ENCODE data around the gene ATG13.
"Not testable (repeated sequence)": the region's sequence is repeated elsewhere in the genome, so short reads cannot be mapped to it uniquely, and the experiment has no call there.

The ATG13 gene
- 83.1 to 132 (median 95.5) reads per million in 9 experiments for total RNA-seq

GRCh38 chr11:46617134-46617971 lies at the start of gene ATG13, which contains the start of gene HARBI1:
Gene ATG13, plus strand, starts transcription at chr11:46617553. Its CDS starts 26,739 bp downstream, at chr11:46644292.
Gene HARBI1, minus strand, starts transcription at chr11:46617227. Its CDS starts 990 bp downstream, at chr11:46616237.
- Mint-ChIP-seq H3K4me3 (peak within 1 kb of the TSS; percentile 90 to 97), H3K27ac (peak within 1 kb of the TSS; percentile 99 to 100), H3K36me3 (ENCODE audit: insufficient read depth) (peaks cover 38% of the 10 kb centered on the region), H3K9me3 (no peaks in the 10 kb centered on the region), H3K4me1 (ENCODE audit: low read depth in 2 of 2) (peaks cover 28 to 31% of the 10 kb centered on the region in 2 donors), H3K27me3 (no peaks in the 10 kb centered on the region)
- DNase-seq (peak; percentile 90 to 93 (median 92)), ATAC-seq (replicated peaks) (peak; percentile 92)

DNA sequence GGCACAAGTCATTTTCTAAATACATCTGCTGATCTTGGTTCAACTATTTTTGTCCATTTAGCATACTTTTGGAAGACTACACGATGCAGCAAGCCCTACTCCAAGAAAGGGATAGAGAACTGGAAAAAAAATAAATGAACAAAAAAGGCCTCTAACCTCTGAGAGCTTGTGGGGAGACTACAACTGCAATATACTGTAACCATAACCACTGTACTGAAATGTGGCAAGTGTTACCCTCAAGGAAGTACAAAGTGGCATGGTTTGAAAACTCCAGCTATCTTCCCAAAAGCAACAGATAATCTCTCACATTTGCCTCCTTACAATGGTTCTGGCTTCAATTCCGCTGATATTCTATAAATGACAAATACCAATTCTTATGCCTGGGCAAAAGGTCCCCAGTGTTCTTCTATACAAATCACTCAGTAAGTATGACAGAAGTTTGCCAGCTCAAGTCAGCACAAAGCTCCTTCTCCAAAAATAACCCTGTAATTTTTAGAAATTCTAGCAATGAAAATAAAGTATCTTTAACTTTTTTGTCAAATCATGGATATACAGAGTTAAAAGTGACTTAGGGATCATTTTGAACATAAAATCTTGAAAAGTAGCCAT lies 46.5 kb upstream of the ATG13 start:
- H3K36me3 Mint-ChIP-seq (ENCODE audit: insufficient read depth): peaks cover 2% of the 10 kb centered on the region
- DNase-seq: no peak
- no peaks in the 10 kb centered on the region for H3K9me3 Mint-ChIP-seq
- no peaks in the 10 kb centered on the region for H3K27me3 Mint-ChIP-seq
- ATAC-seq (replicated peaks): peak; percentile 76
- H3K4me3 Mint-ChIP-seq: peak overlapping the region in 1 of 2 donors; percentile 52
- peak overlapping the region; percentile 6 to 71 for H3K27ac Mint-ChIP-seq
- peaks cover 12 to 29% of the 10 kb centered on the region in 2 donors for H3K4me1 Mint-ChIP-seq (ENCODE audit: low read depth in 2 of 2)

DNA sequence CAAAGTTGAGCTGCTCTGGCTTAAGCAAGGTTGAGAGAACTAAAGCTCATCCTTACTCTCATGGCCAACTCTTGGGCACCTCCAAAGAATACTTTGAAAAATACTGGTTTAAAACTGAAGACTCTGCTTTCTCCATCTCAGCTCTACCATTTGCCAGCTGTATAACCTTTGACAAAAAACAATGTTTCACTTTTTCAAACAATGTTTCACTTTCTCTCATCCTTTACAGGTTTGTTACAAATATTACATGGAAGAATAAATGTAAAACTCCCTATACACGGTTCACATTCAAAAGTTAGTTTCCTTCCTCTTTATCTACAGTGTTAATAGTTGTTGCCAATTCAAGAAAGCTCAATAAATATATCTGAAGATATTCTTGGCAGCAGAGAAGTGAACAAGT lies 42.7 kb upstream of the ATG13 start:
- no peak overlapping the region for H3K27ac Mint-ChIP-seq
- peaks cover 24 to 35% of the 10 kb centered on the region in 2 donors for H3K4me1 Mint-ChIP-seq (ENCODE audit: low read depth in 2 of 2)
- H3K9me3 Mint-ChIP-seq: no peaks in the 10 kb centered on the region
- H3K36me3 Mint-ChIP-seq (ENCODE audit: insufficient read depth): peaks cover 6% of the 10 kb centered on the region
- H3K4me3 Mint-ChIP-seq: no peak overlapping the region
- H3K27me3 Mint-ChIP-seq: no peaks in the 10 kb centered on the region
- DNase-seq (no peak), ATAC-seq (replicated peaks) (no peak)

DNA sequence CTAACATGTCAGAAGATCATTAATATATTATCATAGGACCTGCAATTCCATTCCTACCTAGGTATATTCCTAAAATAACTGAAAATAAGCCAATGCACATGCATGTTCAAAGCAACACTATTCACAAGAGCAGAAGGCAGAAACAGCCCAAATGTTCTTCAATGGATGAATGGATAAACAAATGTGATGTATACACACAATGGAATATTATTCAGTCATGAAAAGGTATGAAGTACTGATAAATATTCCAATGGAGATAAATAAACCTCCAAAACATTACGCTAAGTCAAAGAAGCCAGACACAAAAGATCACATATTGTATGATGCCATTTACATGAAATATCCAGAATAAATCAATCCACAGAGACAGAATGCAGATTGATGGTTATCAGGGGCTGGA lies 40.3 kb upstream of the ATG13 start:
- Mint-ChIP-seq H3K4me3 (no peak overlapping the region), H3K27me3 (no peaks in the 10 kb centered on the region), H3K27ac (no peak overlapping the region), H3K4me1 (ENCODE audit: low read depth in 2 of 2) (peaks cover 21 to 40% of the 10 kb centered on the region in 2 donors), H3K36me3 (ENCODE audit: insufficient read depth) (peaks cover 6% of the 10 kb centered on the region), H3K9me3 (no peaks in the 10 kb centered on the region)
- ATAC-seq (replicated peaks) (no peak), DNase-seq (no peak)

- no peak for DNase-seq
- H3K4me1 Mint-ChIP-seq (ENCODE audit: low read depth in 2 of 2): peaks cover 14 to 26% of the 10 kb centered on the region in 2 donors
- peak overlapping the region in 1 of 2 donors; percentile 4 for H3K27ac Mint-ChIP-seq
- H3K4me3 Mint-ChIP-seq: no peak overlapping the region
- H3K27me3 Mint-ChIP-seq: no peaks in the 10 kb centered on the region
- no peaks in the 10 kb centered on the region for H3K9me3 Mint-ChIP-seq
- no peak for ATAC-seq (replicated peaks)
- H3K36me3 Mint-ChIP-seq (ENCODE audit: insufficient read depth): peaks cover 13% of the 10 kb centered on the region
These were observed 34.8 kb upstream of the ATG13 start for GRCh38 chr11:46582588-46582987.

GRCh38 chr11:46583513-46583912 lies 33.8 kb upstream of the ATG13 start:
- not testable (repeated sequence) for DNase-seq; ATAC-seq (replicated peaks); H3K27ac Mint-ChIP-seq; H3K9me3 Mint-ChIP-seq; H3K27me3 Mint-ChIP-seq; H3K4me3 Mint-ChIP-seq
- peaks cover 18 to 31% of the 10 kb centered on the region in 2 donors for H3K4me1 Mint-ChIP-seq (ENCODE audit: low read depth in 2 of 2)
- H3K36me3 Mint-ChIP-seq (ENCODE audit: insufficient read depth): peaks cover 12% of the 10 kb centered on the region

DNA sequence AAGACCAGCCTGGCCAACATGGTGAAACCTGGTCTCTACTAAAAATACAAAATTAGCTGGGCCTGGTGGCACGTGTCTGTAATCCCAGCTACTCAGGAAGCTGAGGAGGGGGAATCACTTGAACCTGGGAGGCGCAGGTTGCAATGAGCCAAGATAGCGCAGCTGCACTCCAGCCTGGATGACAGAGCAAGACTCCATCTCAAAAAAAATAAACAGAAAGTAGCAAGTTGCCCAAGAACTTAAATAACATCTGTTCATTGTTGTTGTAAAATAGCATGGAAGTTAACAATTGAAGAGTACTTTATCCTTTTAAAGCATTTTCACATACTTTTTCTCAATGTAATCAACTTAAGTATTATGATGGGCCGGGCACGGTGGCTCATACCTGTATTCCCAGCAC lies 29.2 kb upstream of the ATG13 start:
- no peaks in the 10 kb centered on the region for H3K9me3 Mint-ChIP-seq
- H3K27me3 Mint-ChIP-seq: no peaks in the 10 kb centered on the region
- H3K36me3 Mint-ChIP-seq (ENCODE audit: insufficient read depth): peaks cover 14% of the 10 kb centered on the region
- DNase-seq: no peak
- ATAC-seq (replicated peaks): no peak
- H3K4me1 Mint-ChIP-seq (ENCODE audit: low read depth in 2 of 2): peaks cover 28 to 34% of the 10 kb centered on the region in 2 donors
- no peak overlapping the region for H3K4me3 Mint-ChIP-seq
- peak overlapping the region in 1 of 2 donors; percentile 0 for H3K27ac Mint-ChIP-seq

GRCh38 chr11:46588915-46589314 lies 28.4 kb upstream of the ATG13 start:
- Mint-ChIP-seq H3K36me3 (ENCODE audit: insufficient read depth) (peaks cover 20% of the 10 kb centered on the region), H3K9me3 (no peaks in the 10 kb centered on the region), H3K27ac (peak overlapping the region; percentile 20 to 21), H3K27me3 (no peaks in the 10 kb centered on the region), H3K4me3 (no peak overlapping the region), H3K4me1 (ENCODE audit: low read depth in 2 of 2) (peaks cover 30 to 37% of the 10 kb centered on the region in 2 donors)
- DNase-seq: no peak
- ATAC-seq (replicated peaks): no peak

DNA sequence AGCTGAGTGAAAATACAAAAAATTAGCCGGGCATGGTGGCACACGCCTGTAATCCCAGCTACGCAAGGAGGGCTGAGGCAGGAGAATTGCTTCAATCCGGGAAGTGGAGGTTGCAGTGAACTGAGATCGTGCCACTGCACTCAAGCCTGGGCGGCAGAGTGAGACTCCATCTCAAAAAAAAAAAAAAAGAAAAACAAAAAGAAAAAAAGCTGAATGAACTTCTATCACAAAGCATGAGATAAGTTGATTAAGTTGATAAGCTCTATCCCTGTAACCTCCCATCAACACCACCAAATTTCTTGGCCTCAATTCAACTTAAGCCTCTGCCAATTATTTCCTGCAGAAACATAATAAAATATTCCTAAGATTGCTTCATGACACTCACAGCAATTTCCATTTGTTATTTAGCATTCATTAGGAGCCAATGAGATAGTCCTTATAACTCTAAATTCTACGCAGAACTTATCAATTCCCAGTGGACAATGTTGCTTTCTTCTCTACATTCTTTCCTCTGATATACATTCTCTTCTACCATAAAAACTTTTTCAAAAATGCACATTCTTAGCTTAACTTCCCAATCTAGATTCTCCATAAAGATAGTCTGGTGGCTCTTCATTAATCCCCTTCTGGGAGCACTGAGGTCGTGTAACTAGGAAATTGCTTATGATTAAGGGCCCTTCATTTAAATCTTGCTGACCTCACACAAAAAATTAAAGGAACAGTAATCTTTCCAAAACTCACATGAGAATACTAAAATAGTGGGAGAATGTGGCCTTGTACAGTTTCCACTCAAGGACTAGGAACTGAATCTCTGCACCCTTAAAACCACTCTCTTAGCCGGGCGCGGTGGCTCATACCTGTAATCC lies 26.4 kb upstream of the ATG13 start:
- ATAC-seq (replicated peaks): no peak
- H3K36me3 Mint-ChIP-seq (ENCODE audit: insufficient read depth): peaks cover 18% of the 10 kb centered on the region
- DNase-seq: no peak
- peaks cover 34 to 42% of the 10 kb centered on the region in 2 donors for H3K4me1 Mint-ChIP-seq (ENCODE audit: low read depth in 2 of 2)
- H3K9me3 Mint-ChIP-seq: no peaks in the 10 kb centered on the region
- H3K4me3 Mint-ChIP-seq: peak overlapping the region; percentile 41 to 59
- peak overlapping the region; percentile 4 to 17 for H3K27ac Mint-ChIP-seq
- H3K27me3 Mint-ChIP-seq: no peaks in the 10 kb centered on the region

DNA sequence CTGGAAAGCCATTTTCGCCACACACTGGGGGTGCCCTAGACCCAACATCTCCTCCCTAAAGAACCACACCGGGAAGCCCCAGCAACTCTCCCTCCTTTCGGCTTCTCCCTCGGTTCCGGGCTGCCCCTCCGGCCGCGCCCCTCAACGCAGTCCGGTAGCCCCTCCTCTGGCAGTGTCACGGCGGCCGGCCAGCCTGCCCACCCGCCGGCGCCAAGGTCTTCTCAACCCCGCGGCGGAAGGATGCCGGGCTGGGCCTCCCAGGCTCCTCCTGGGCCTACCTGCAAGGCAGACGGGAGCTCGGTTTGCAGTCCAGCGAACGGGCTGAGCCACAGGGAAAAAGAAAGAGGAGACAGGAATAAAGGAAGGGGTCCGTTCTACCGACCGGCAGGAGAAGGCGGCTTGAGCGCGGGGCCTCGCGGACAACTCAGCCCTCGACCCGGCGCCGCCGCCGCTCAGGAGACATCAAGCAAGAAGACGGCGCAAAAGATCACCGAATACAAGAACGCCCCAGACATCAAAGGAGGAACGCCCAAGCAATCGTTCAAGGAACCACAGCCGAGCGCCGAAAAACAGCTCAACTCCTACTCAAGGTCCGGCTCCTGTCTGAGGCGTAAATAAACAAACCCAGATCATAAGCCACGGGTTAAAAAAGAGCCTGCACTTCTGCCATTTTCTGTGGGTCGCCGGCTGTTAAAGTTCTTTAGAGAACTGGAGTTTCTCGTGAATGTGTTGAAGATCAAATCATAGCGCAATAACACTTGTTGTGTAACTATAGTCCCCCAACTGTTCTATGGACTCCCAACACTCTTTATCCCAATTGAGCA lies 23.6 kb upstream of the ATG13 start, which contains the start of gene AMBRA1:
Gene AMBRA1 (minus strand): TSS at position 474 of the 824 bp plus-strand sequence. CDS start 45,643 bp downstream, outside the sequence.
- ATAC-seq (replicated peaks) (peak; percentile 94), DNase-seq (peak; percentile 73 to 91 (median 75))
- H3K27me3 Mint-ChIP-seq: no peaks in the 10 kb centered on the region
- H3K4me3 Mint-ChIP-seq: peak within 1 kb of the TSS; percentile 83 to 96
- peaks cover 10% of the 10 kb centered on the region for H3K36me3 Mint-ChIP-seq (ENCODE audit: insufficient read depth)
- H3K4me1 Mint-ChIP-seq (ENCODE audit: low read depth in 2 of 2): peaks cover 29 to 35% of the 10 kb centered on the region in 2 donors
- H3K9me3 Mint-ChIP-seq: no peaks in the 10 kb centered on the region
- peak within 1 kb of the TSS; percentile 81 to 93 for H3K27ac Mint-ChIP-seq

GRCh38 chr11:46594374-46594700 lies 23.0 kb upstream of the ATG13 start:
- Mint-ChIP-seq H3K27ac (peak overlapping the region; percentile 81 to 93), H3K9me3 (no peaks in the 10 kb centered on the region), H3K36me3 (ENCODE audit: insufficient read depth) (peaks cover 10% of the 10 kb centered on the region), H3K27me3 (no peaks in the 10 kb centered on the region), H3K4me1 (ENCODE audit: low read depth in 2 of 2) (peaks cover 24 to 29% of the 10 kb centered on the region in 2 donors), H3K4me3 (peak overlapping the region; percentile 83 to 96)
- DNase-seq (no peak), ATAC-seq (replicated peaks) (no peak)

GRCh38 chr11:46594785-46595184 lies 22.6 kb upstream of the ATG13 start:
- Mint-ChIP-seq H3K27me3 (no peaks in the 10 kb centered on the region), H3K27ac (no peak overlapping the region), H3K4me1 (ENCODE audit: low read depth in 2 of 2) (peaks cover 22 to 28% of the 10 kb centered on the region in 2 donors), H3K4me3 (peak overlapping the region; percentile 83 to 96), H3K36me3 (ENCODE audit: insufficient read depth) (peaks cover 10% of the 10 kb centered on the region), H3K9me3 (no peaks in the 10 kb centered on the region)
- ATAC-seq (replicated peaks) (no peak), DNase-seq (no peak)

All from effector memory CD8-positive, alpha-beta T cell (primary cell).